HG02763 (cell line): ENCODE data around the gene DCLK1.
"Not testable (repeated sequence)": the region's sequence is repeated elsewhere in the genome, so short reads cannot be mapped to it uniquely, and the experiment has no call there.

Experiments
- ATAC-seq: cut with Tn5 transposase; IDR thresholded peaks from one replicate; pipeline ENCODE4 v1.9.1; 2021; ENCODE audit warnings: mild to moderate bottlenecking, moderate library complexity; ENCODE audit not compliant: unreplicated experiment

Gene DCLK1

GRCh38 chr13:36132376-36132775 lies 1.2 kb upstream of the DCLK1 start:
- ATAC-seq = no peak

GRCh38 chr13:36131931-36132297 lies 732 bp upstream of the DCLK1 start:
- no peak for ATAC-seq

GRCh38 chr13:36130552-36131221 lies 495 bp downstream of the DCLK1 start:
- no peak for ATAC-seq

- ATAC-seq = no peak
These were observed 1.0 kb downstream of the DCLK1 start for GRCh38 chr13:36130193-36130551.

GRCh38 chr13:36129539-36129938 lies 1.6 kb downstream of the DCLK1 start:
- ATAC-seq = no peak

- ATAC-seq = no peak
These were observed 4.7 kb downstream of the DCLK1 start for GRCh38 chr13:36126491-36126890.

- no peak for ATAC-seq
These were observed 5.3 kb downstream of the DCLK1 start for GRCh38 chr13:36125841-36126240.

GRCh38 chr13:36124236-36124822 lies 6.9 kb downstream of the DCLK1 start:
- ATAC-seq = no peak

- no peak for ATAC-seq
These were observed 15.9 kb downstream of the DCLK1 start for GRCh38 chr13:36115306-36115705.

GRCh38 chr13:36114233-36114632 lies 16.9 kb downstream of the DCLK1 start:
- ATAC-seq = no peak

GRCh38 chr13:36108954-36109353 lies 22.2 kb downstream of the DCLK1 start:
- no peak for ATAC-seq

GRCh38 chr13:36108342-36108741 lies 22.8 kb downstream of the DCLK1 start:
- ATAC-seq = no peak

- no peak for ATAC-seq
These were observed 23.7 kb downstream of the DCLK1 start for GRCh38 chr13:36107521-36107920.

GRCh38 chr13:36105726-36106125 lies 25.5 kb downstream of the DCLK1 start:
- ATAC-seq = no peak

GRCh38 chr13:36102721-36103120 lies 28.5 kb downstream of the DCLK1 start:
- no peak for ATAC-seq

GRCh38 chr13:36101907-36102306 lies 29.3 kb downstream of the DCLK1 start:
- ATAC-seq = not testable (repeated sequence)

GRCh38 chr13:36101157-36101556 lies 30.0 kb downstream of the DCLK1 start:
- ATAC-seq = no peak

- ATAC-seq = no peak
These were observed 33.1 kb downstream of the DCLK1 start for GRCh38 chr13:36098080-36098479.

- ATAC-seq = no peak
These were observed 34.4 kb downstream of the DCLK1 start for GRCh38 chr13:36096461-36097416.

GRCh38 chr13:36094478-36094877 lies 36.7 kb downstream of the DCLK1 start:
- ATAC-seq = no peak

- no peak for ATAC-seq
These were observed 40.6 kb downstream of the DCLK1 start for GRCh38 chr13:36090592-36090991.

- no peak for ATAC-seq
These were observed 42.0 kb downstream of the DCLK1 start for GRCh38 chr13:36089130-36089647.
